Measurements from ENCODE around the gene SMAP1. TPM values are rescaled to one million over a fixed set of nuclear protein-coding genes. Genes with fewer than 3 reads are reported as not detected.

SMAP1 gene
- total RNA-seq, 1 donor from 2014 or later = 12.4 TPM

GRCh38 chr6:70838907-70839285, 171.2 kb downstream of the SMAP1 start:
- TF ChIP-seq CTCF (IDR thresholded peaks at IDR 0.05; ENCODE audit: insufficient read depth, low read length, severe bottlenecking) = no peak
- Histone ChIP-seq H3K4me3 (ENCODE audit: low read depth, low read length) (no peak overlapping the region), H3K27me3 (ENCODE audit: control insufficient read depth, insufficient read depth, low read length) (no peaks in the 10 kb centered on the region), H3K36me3 (ENCODE audit: control insufficient read depth, insufficient read depth, low read length) (no peaks in the 10 kb centered on the region)
- no peak for FAIRE-seq
- DNase-seq (ENCODE audit: low read depth) = no peak

- FAIRE-seq (no peak), DNase-seq (ENCODE audit: low read depth) (no peak)
- Histone ChIP-seq H3K36me3 (ENCODE audit: control insufficient read depth, insufficient read depth, low read length) (no peaks in the 10 kb centered on the region), H3K27me3 (ENCODE audit: control insufficient read depth, insufficient read depth, low read length) (no peaks in the 10 kb centered on the region), H3K4me3 (ENCODE audit: low read depth, low read length) (no peak overlapping the region)
- TF ChIP-seq CTCF (IDR thresholded peaks at IDR 0.05; ENCODE audit: insufficient read depth, low read length, severe bottlenecking) = no peak
These were observed 171.9 kb downstream of the SMAP1 start for GRCh38 chr6:70839286-70840266.

GRCh38 chr6:70841112-70841511, 173.4 kb downstream of the SMAP1 start:
- FAIRE-seq (no peak), DNase-seq (ENCODE audit: low read depth) (no peak)
- Histone ChIP-seq H3K27me3 (ENCODE audit: control insufficient read depth, insufficient read depth, low read length) (no peaks in the 10 kb centered on the region), H3K4me3 (ENCODE audit: low read depth, low read length) (no peak overlapping the region), H3K36me3 (ENCODE audit: control insufficient read depth, insufficient read depth, low read length) (no peaks in the 10 kb centered on the region)
- no peak for TF ChIP-seq CTCF (IDR thresholded peaks at IDR 0.05; ENCODE audit: insufficient read depth, low read length, severe bottlenecking)

- no peak for TF ChIP-seq CTCF (IDR thresholded peaks at IDR 0.05; ENCODE audit: insufficient read depth, low read length, severe bottlenecking)
- FAIRE-seq = no peak
These were observed 174.9 kb downstream of the SMAP1 start for GRCh38 chr6:70842541-70842940.

GRCh38 chr6:70843328-70843918, 175.7 kb downstream of the SMAP1 start:
- FAIRE-seq = no peak
- no peak for TF ChIP-seq CTCF (IDR thresholded peaks at IDR 0.05; ENCODE audit: insufficient read depth, low read length, severe bottlenecking)
- no peak for DNase-seq (ENCODE audit: low read depth)
- no peaks in the 10 kb centered on the region for H3K36me3 ChIP-seq (ENCODE audit: control insufficient read depth, insufficient read depth, low read length)
- H3K27me3 ChIP-seq (ENCODE audit: control insufficient read depth, insufficient read depth, low read length) = no peaks in the 10 kb centered on the region
- H3K4me3 ChIP-seq (ENCODE audit: low read depth, low read length) = no peak overlapping the region

More at GRCh38 chr6:70842541-70842940, 174.9 kb downstream of the SMAP1 start:
- H3K27me3 ChIP-seq (ENCODE audit: control insufficient read depth, insufficient read depth, low read length) = no peaks in the 10 kb centered on the region
- H3K4me3 ChIP-seq (ENCODE audit: low read depth, low read length) = no peak overlapping the region
- no peaks in the 10 kb centered on the region for H3K36me3 ChIP-seq (ENCODE audit: control insufficient read depth, insufficient read depth, low read length)
- DNase-seq (ENCODE audit: low read depth) = no peak

All from bronchial epithelial cell (primary cell).